ENCODE measurements around the gene NDFIP2. TPM values are rescaled to one million over a fixed set of nuclear protein-coding genes. Genes with fewer than 3 reads are reported as not detected.
A peak's percentile ranks its signal among the peaks of the same experiment; 100 is the strongest.

Gene NDFIP2
- total RNA-seq, 2 experiments from 2014 or later, result 160 to 205 TPM

DNA sequence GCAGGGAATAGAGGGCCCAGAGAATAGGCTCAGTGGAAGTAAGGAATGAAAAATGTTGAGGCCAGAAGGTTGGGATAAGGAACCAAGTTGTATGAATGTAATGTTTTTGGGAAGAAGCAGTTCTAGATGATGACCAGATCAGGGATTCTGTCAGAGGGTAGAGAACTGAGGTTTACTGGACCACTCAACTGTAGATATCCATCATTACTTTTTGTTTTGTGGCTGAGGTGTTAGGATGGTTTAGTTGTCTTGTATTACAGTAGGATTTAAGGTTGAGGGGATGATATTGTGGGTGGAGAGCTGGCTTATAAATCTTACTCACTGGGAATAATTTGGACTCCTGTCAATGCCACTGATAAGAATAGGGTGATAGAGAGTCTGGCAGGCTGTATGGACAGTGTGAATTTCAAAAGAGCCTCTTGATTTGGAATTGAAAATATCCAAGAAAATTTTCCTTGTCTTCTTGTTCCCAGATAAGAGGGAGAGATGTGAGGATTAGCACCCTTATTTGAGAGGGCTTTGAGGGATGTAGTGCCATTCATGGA lies 22.6 kb downstream of the NDFIP2 start:
- DNase-seq (no peak), ATAC-seq (no peak)
- ChIA-PET POLR2A (interaction anchor here (0.7 kb wide), 1 partner anchor 79 kb away, joined by 3 read pairs; no protein-coding TSS in a partner anchor), CTCF (interaction anchor here (1.6 to 4.3 kb wide), 5 partner anchors 12 to 110 kb away, joined by 4 to 30 read pairs (median 16); no protein-coding TSS in a partner anchor)
- H3K4me3 Mint-ChIP-seq, result no peak overlapping the region
- H3K4me1 Mint-ChIP-seq, result peaks cover 87% of the 10 kb centered on the region
- H3K36me3 Mint-ChIP-seq (ENCODE audit: low read depth), result peaks cover 44% of the 10 kb centered on the region
- no peaks in the 10 kb centered on the region for H3K27me3 Mint-ChIP-seq
- H3K9me3 Mint-ChIP-seq (ENCODE audit: low read depth), result peaks cover 3% of the 10 kb centered on the region
- intact Hi-C loops (cut with DNase I, micrococcal nuclease), result loop anchor here in 1 of 2 experiments (2.0 kb wide), 1 partner anchor 13 kb away; no protein-coding TSS in a partner anchor
- H3K27ac Mint-ChIP-seq, result peak overlapping the region; percentile 83

DNA sequence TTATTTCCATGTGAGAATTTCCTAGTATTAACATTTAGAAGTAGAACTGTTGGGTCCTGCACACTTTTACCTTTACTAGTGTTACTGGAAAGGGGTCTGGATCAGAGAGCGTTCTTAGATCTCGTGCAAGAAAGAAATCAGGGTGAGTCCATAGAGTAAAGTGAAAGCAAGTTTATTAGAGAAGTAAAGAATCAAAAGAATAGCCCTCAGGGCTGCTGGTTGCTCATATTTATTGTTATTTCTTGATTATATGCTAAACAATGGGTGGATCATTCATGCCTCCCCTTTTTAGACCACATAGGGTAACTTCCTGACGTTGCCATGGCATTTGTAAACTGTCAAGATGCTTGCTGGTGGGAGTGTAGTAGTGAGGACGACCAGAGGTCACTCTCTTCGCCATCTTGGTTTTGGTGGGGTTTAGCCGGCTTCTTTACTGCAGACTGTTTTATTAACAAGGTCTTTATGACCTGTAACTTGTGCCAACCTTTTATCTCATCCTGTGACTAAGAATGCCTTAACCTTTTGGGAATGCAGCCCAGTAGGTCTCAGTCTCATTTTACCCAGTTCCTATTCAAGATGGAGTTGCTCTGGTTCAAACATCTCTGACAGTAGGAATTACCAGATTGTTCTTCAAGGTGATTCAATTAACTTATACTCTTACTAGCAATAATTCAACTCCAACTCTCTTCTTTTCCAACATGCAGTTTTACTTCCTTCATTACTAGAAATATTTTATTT lies 27.4 kb downstream of the NDFIP2 start:
- Mint-ChIP-seq H3K27ac (peak overlapping the region; percentile 43), H3K4me3 (no peak overlapping the region), H3K4me1 (peaks cover 69% of the 10 kb centered on the region), H3K9me3 (ENCODE audit: low read depth) (no peaks in the 10 kb centered on the region), H3K36me3 (ENCODE audit: low read depth) (peaks cover 31% of the 10 kb centered on the region), H3K27me3 (no peaks in the 10 kb centered on the region)
- ATAC-seq (no peak), DNase-seq (no peak)
- POLR2A ChIA-PET, result no interaction called here
- CTCF ChIA-PET, result no interaction called here
- intact Hi-C loops (cut with DNase I, micrococcal nuclease), result no loop called here

DNA sequence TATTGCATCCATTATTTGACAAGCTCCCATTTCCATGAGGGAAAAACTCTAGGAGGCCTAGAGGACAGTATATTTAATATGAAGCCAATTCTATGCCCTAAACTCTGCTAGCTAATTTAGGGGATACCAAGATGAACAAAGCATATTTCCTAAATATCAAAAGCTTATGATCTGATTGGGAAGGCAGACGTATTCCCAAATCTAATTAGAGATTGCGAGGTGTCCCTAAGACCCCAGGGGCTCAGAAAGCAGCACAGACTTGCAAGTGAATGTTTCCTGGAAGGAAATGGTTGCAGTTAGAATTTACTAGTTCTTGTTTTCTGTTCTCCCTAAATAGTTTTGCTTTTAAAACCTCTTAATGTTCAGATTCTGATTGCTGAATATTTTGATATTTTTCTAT lies 30.7 kb downstream of the NDFIP2 start:
- H3K9me3 Mint-ChIP-seq (ENCODE audit: low read depth), result no peaks in the 10 kb centered on the region
- ChIA-PET POLR2A (no interaction called here), CTCF (interaction anchor here (0.8 to 2.1 kb wide), 4 partner anchors 79 to 130 kb away, joined by 3 to 8 read pairs (median 5); no protein-coding TSS in a partner anchor)
- no peaks in the 10 kb centered on the region for H3K27me3 Mint-ChIP-seq
- DNase-seq, result no peak
- H3K27ac Mint-ChIP-seq, result no peak overlapping the region
- peaks cover 58% of the 10 kb centered on the region for H3K4me1 Mint-ChIP-seq
- peaks cover 32% of the 10 kb centered on the region for H3K36me3 Mint-ChIP-seq (ENCODE audit: low read depth)
- intact Hi-C loops (cut with DNase I, micrococcal nuclease), result no loop called here
- no peak overlapping the region for H3K4me3 Mint-ChIP-seq
- ATAC-seq, result no peak

GRCh38 chr13:79512950-79513349 lies 32.0 kb downstream of the NDFIP2 start:
- DNase-seq (no peak), ATAC-seq (no peak)
- no peak overlapping the region for H3K27ac Mint-ChIP-seq
- H3K9me3 Mint-ChIP-seq (ENCODE audit: low read depth), result no peaks in the 10 kb centered on the region
- peaks cover 32% of the 10 kb centered on the region for H3K36me3 Mint-ChIP-seq (ENCODE audit: low read depth)
- intact Hi-C loops (cut with DNase I, micrococcal nuclease), result no loop called here
- H3K4me3 Mint-ChIP-seq, result no peak overlapping the region
- peaks cover 62% of the 10 kb centered on the region for H3K4me1 Mint-ChIP-seq
- ChIA-PET CTCF (interaction anchor here (0.6 to 2.1 kb wide), 7 partner anchors 9 to 89 kb away, joined by 3 to 8 read pairs (median 5); no protein-coding TSS in a partner anchor), POLR2A (interaction anchor here (0.7 kb wide), 1 partner anchor 28 kb away, joined by 3 read pairs; no protein-coding TSS in a partner anchor)
- no peaks in the 10 kb centered on the region for H3K27me3 Mint-ChIP-seq

DNA sequence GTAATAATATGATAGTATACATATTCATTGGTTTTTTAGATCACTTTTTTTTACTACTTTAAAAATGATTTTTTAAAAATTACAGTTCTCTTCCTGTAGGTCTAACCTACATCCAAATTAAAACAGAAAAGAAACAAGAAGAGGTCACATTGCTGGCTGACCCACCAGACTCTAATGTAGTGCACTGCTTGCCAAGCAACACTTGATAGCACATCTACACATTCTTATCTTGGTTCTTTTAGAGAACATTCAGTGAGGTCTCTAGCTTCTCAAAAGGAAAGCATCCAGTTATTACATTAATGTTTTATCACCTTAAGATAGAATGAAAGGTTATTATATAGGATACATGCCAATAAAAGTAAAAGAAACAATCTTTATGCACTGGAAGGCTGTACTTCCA lies 35.6 kb downstream of the NDFIP2 start:
- peaks cover 25% of the 10 kb centered on the region for H3K36me3 Mint-ChIP-seq (ENCODE audit: low read depth)
- H3K4me1 Mint-ChIP-seq, result peaks cover 53% of the 10 kb centered on the region
- POLR2A ChIA-PET, result no interaction called here

GRCh38 chr13:79519255-79519654 lies 38.3 kb downstream of the NDFIP2 start:
- ChIA-PET POLR2A (no interaction called here), CTCF (interaction anchor here (2.1 kb wide), 1 partner anchor 95 kb away, joined by 5 read pairs; no protein-coding TSS in a partner anchor)
- Mint-ChIP-seq H3K27me3 (no peaks in the 10 kb centered on the region), H3K36me3 (ENCODE audit: low read depth) (peaks cover 24% of the 10 kb centered on the region), H3K27ac (no peak overlapping the region), H3K4me3 (no peak overlapping the region), H3K9me3 (ENCODE audit: low read depth) (peaks cover 2% of the 10 kb centered on the region), H3K4me1 (peaks cover 41% of the 10 kb centered on the region)
- DNase-seq, result no peak
- no peak for ATAC-seq
- intact Hi-C loops (cut with DNase I, micrococcal nuclease), result no loop called here

More for the DNA sequence above, 35.6 kb downstream of the NDFIP2 start:
- H3K27ac Mint-ChIP-seq, result no peak overlapping the region
- H3K27me3 Mint-ChIP-seq, result no peaks in the 10 kb centered on the region
- no peak for ATAC-seq
- CTCF ChIA-PET, result interaction anchor here (0.7 to 4.5 kb wide), 7 partner anchors 12 to 93 kb away, joined by 3 to 25 read pairs (median 4); no protein-coding TSS in a partner anchor
- no peaks in the 10 kb centered on the region for H3K9me3 Mint-ChIP-seq (ENCODE audit: low read depth)
- intact Hi-C loops (cut with DNase I, micrococcal nuclease), result loop anchor here in 1 of 2 experiments (2.0 kb wide), 1 partner anchor 14 kb away; no protein-coding TSS in a partner anchor
- H3K4me3 Mint-ChIP-seq, result no peak overlapping the region
- DNase-seq, result no peak

GRCh38 chr13:79522583-79522982 lies 41.6 kb downstream of the NDFIP2 start:
- POLR2A ChIA-PET, result interaction anchor here (0.7 kb wide), 1 partner anchor 38 kb away, joined by 3 read pairs; no protein-coding TSS in a partner anchor
- peak overlapping the region; percentile 26 for H3K4me3 Mint-ChIP-seq
- H3K4me1 Mint-ChIP-seq, result peaks cover 26% of the 10 kb centered on the region
- CTCF ChIA-PET, result interaction anchor here (0.5 to 1.8 kb wide), 8 partner anchors 10 to 98 kb away, joined by 3 to 6 read pairs (median 4); no protein-coding TSS in a partner anchor
- H3K9me3 Mint-ChIP-seq (ENCODE audit: low read depth), result peaks cover 2% of the 10 kb centered on the region
- H3K27me3 Mint-ChIP-seq, result no peaks in the 10 kb centered on the region
- peak overlapping the region; percentile 91 for H3K27ac Mint-ChIP-seq
- DNase-seq (peak; percentile 48), ATAC-seq (peak; percentile 91)
- H3K36me3 Mint-ChIP-seq (ENCODE audit: low read depth), result peaks cover 22% of the 10 kb centered on the region
- intact Hi-C loops (cut with DNase I, micrococcal nuclease), result loop anchor here (1.0 to 2.0 kb wide), 4 partner anchors 18 to 72 kb away; partner anchors contain the start of gene NDFIP2 (in 1 of the 2)

GRCh38 chr13:79525064-79525857 lies 44.3 kb downstream of the NDFIP2 start:
- Mint-ChIP-seq H3K4me1 (peaks cover 9% of the 10 kb centered on the region), H3K27ac (no peak overlapping the region), H3K4me3 (no peak overlapping the region), H3K36me3 (ENCODE audit: low read depth) (peaks cover 19% of the 10 kb centered on the region), H3K9me3 (ENCODE audit: low read depth) (peaks cover 2% of the 10 kb centered on the region), H3K27me3 (no peaks in the 10 kb centered on the region)
- intact Hi-C loops (cut with DNase I, micrococcal nuclease), result no loop called here
- ChIA-PET POLR2A (no interaction called here), CTCF (interaction anchor here (1.0 to 1.5 kb wide), 2 partner anchors 15 to 101 kb away, joined by 3 to 5 read pairs; no protein-coding TSS in a partner anchor)
- DNase-seq (no peak), ATAC-seq (peak; percentile 45)

DNA sequence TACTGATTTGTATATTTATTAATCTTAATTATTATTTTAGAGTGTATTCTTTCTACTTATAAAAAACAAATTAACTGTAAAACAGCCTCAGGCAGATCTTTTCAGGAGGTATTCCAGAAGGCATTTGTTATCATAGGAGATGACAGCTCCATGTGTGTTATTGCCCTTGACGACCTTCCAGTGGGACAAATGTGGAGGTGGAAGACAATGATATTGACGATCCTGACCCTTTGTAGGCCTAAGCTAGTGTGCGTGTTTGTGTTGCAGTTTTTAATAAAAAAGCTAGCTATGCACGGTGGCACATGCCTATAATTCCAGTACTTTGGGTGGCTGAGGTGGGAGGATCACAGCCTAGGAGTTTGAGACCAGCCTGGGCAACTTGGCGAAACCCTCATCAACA lies 46.7 kb downstream of the NDFIP2 start:
- H3K27me3 Mint-ChIP-seq, result no peaks in the 10 kb centered on the region
- no peaks in the 10 kb centered on the region for H3K9me3 Mint-ChIP-seq (ENCODE audit: low read depth)
- ChIA-PET POLR2A (interaction anchor here (1.1 kb wide), 1 partner anchor 43 kb away, joined by 4 read pairs; no protein-coding TSS in a partner anchor), CTCF (interaction anchor here (0.6 to 4.5 kb wide), 5 partner anchors 11 to 849 kb away, joined by 3 to 32 read pairs (median 4); no protein-coding TSS in a partner anchor)
- DNase-seq (no peak), ATAC-seq (no peak)
- H3K36me3 Mint-ChIP-seq (ENCODE audit: low read depth), result peaks cover 26% of the 10 kb centered on the region
- peaks cover 23% of the 10 kb centered on the region for H3K4me1 Mint-ChIP-seq
- intact Hi-C loops (cut with DNase I, micrococcal nuclease), result no loop called here
- no peak overlapping the region for H3K27ac Mint-ChIP-seq
- no peak overlapping the region for H3K4me3 Mint-ChIP-seq

GRCh38 chr13:79528356-79528755 lies 47.4 kb downstream of the NDFIP2 start:
- ChIA-PET POLR2A (interaction anchor here (1.1 kb wide), 1 partner anchor 44 kb away, joined by 4 read pairs; no protein-coding TSS in a partner anchor), CTCF (interaction anchor here (0.6 to 4.5 kb wide), 6 partner anchors 11 to 849 kb away, joined by 3 to 32 read pairs (median 4); no protein-coding TSS in a partner anchor)
- peaks cover 19% of the 10 kb centered on the region for H3K4me1 Mint-ChIP-seq
- H3K27me3 Mint-ChIP-seq, result no peaks in the 10 kb centered on the region
- intact Hi-C loops (cut with DNase I, micrococcal nuclease), result no loop called here
- no peak overlapping the region for H3K4me3 Mint-ChIP-seq
- no peak for ATAC-seq
- no peaks in the 10 kb centered on the region for H3K9me3 Mint-ChIP-seq (ENCODE audit: low read depth)
- no peak for DNase-seq
- no peak overlapping the region for H3K27ac Mint-ChIP-seq
- peaks cover 22% of the 10 kb centered on the region for H3K36me3 Mint-ChIP-seq (ENCODE audit: low read depth)
